Astrocyte of the hippocampus (primary cell): ENCODE results near the gene NIPAL3.
"Not testable (repeated sequence)": the region's sequence is repeated elsewhere in the genome, so short reads cannot be mapped to it uniquely, and the experiment has no call there.

Experiments
- DNase-seq: peaks from one replicate; pipeline ENCODE4 v3.0.0; 2011; ENCODE audit warnings: low read depth, low spot score

NIPAL3 gene

GRCh38 chr1:24515671-24516209 is 100.1 kb downstream of the NIPAL3 start:
- peak; percentile 68 for DNase-seq

- DNase-seq: no peak
These were observed 100.9 kb downstream of the NIPAL3 start for GRCh38 chr1:24516506-24516905.

DNA sequence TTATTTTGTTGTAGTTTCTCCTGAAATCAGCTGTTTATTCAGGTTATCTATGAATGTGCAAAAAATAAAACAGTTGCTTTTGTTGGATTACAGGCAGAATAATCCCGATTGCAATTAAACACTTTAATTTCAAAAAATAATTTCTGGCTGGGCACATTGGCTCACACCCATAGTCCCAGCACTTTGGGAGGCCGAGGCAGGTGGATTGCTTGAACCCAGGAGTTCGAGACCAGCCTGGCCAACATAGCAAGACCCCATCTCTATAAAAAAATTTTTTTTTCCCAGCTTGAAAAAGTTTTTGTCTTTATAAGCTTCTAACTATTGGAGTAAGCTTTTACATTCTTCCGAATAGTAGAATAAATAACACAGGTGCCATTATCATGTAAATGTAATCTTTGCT is 102.3 kb downstream of the NIPAL3 start:
- DNase-seq: no peak

GRCh38 chr1:24520282-24520681 is 104.7 kb downstream of the NIPAL3 start:
- not testable (repeated sequence) for DNase-seq
